Medulla oblongata (tissue), 1 donor: ENCODE measurements around the gene CDH20.

Experiments used
- DNase-seq: peaks from one replicate; pipeline ENCODE4 v3.0.0-alpha.2; 2015; ENCODE audit errors: extremely low spot score

The CDH20 gene

GRCh38 chr18:61575419-61575818, 242.2 kb downstream of the CDH20 start:
- no peak for DNase-seq

DNA sequence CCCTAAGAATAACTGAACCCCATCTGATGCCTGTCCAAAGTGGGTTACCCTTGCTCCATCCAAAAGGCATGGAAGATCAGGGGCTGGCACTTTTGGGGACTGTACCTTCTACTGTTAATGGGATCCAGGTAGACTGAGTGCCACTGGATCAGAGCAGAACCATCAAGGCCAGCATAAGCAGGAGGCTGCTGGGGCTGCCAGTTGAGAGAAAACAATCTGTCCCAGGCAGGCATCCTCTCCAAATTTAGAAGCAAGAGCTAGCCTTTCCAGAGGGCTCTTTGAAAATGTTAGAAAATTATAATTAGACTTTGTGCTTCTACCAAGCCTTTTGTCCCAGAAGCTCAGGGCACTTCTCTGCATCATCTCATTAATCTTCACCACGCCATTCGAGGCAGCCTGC, 245.6 kb downstream of the CDH20 start:
- no peak for DNase-seq

DNA sequence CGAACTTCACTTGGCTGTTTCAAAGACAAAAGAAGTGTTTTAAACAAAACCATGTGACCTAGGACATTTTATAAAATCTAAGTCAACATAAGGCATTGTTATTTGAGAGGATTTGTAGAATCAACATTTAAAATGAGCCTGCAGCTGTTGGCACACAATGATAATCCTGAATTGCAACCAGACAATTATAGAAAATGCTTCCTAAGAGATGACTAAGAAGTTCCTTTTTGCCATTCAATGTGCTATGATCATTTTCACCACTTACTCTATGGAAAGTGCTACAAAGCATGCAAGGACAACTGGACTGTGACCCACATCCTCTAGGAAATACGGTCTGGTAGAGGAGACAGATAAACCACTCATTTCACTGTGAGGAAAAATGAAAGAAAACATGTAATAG, 246.4 kb downstream of the CDH20 start:
- no peak for DNase-seq

DNA sequence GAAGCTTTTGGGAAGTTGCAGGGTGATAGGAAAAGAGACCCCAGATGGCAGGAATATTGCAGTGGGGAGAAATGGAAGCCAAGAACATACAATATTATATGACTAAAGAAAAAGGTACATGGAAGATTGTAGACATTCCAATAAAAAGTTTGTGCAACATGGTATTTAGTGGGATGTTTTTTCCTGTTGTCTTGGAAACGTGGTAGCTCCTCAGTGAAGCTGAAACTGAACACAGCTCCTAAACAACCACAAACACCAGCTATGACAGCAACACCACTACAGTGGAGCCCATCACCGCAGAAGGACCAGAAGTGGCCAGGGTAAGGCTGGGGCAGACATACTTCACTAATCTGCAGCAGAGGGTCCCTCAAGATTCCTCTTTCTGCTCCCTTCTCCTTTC, 246.8 kb downstream of the CDH20 start:
- DNase-seq, result no peak

DNA sequence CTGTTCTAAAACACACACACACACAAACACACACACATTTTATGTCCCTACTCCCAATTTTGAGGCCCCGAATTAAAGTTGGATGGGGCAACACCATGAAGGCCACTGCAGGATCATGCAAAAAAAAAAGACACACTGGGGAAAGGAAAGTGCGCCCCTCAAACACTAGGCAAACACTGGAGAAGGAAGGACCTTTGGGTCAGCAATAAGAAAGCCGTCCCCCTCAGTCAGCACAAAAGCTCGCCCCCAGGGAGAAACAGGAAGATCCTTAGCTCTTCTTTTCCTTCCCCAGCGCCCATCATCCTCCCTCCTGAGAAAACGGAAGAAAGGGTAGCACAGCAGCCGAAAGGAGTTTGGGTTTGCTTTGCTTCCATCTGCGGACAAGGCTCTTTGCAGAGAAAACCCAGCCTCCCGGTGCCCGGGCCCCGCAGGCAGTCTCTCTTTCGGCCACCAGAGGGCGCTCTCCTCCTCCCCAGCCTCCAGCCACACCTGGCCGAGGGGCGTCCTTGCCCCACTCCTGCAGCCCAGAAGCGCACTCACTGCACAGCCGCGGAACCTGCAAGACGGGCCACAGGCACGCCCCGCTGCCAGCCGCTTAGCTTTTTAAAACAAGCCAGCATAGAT, 248.5 kb downstream of the CDH20 start:
- DNase-seq, result peak; percentile 70

DNA sequence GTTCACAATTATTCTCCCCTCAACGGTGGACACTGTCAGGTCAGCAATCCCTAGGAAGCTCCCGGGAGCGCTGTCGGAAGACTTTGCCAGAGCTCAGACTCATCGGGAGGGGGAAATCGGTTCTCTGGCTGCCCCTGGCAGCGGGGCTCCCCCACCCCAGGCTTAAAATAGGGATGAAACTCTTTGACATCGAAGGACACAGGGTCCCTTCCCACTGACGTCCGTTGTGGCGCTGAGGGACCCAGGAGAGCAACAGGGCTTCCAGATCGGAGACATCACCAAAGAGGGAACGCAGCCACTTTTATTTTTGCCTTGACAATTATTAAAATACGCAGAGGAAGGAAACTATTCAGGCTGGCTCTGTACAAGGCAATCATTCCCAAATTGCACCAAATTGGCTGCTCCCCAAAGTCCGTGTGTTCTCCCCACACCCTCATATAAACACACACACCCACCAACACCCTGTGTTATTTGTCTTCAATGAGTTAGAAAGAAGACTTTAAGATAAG, 249.0 kb downstream of the CDH20 start:
- DNase-seq, result no peak

DNA sequence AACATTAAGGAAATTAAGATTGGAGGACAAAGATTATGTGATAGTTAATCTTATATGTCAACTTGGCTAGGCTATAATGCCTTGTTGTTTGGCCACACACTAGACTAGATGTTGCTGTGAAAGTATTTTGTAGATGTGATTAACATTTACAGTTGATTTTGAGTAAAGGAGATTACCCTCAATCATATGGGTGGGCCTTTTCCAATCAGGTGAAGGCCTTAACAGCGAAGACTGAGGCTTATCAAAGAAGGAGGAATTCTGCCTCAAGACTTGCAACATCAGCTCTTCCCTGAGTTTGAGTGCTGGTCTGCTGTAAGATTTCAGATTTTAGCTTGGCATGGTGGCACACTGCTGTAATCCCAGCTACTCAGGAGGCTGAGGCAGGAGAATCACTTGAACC, 250.3 kb downstream of the CDH20 start:
- no peak for DNase-seq

GRCh38 chr18:61587865-61588264, 254.6 kb downstream of the CDH20 start:
- no peak for DNase-seq

DNA sequence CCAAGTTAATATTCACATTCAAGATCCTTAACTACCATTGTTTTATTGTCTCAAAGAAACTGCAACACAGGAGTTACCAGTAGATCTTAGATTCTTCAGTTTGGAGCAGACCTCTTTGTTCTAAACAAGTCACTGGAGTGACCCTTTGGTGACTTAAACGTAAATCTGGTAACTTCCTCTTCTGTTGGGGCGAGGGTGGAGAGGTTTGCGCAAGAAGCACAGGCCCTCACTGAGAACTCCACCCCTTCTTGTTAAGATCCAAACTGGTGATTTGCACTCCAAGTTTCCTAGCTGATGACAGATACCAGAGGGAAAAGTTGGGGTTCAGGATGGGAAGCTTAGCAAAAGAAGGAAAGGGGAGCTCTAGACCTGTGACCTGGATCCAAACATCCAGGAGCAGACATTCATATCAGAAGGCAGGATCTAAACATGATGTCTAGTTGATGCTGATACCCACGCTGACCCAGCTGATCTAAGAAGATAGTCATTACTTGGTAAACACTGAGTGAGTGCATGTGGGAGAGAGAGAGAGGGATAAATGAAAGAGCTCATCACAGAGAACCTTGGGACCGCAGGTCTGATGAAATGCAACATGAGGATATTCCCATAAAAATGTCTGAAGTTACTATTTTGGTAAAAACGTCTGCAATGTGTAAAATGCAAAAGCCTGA, 256.0 kb downstream of the CDH20 start:
- DNase-seq, result no peak

GRCh38 chr18:61589724-61590065, 256.5 kb downstream of the CDH20 start:
- DNase-seq, result no peak

- no peak for DNase-seq
These were observed 258.0 kb downstream of the CDH20 start for GRCh38 chr18:61591253-61591652.

GRCh38 chr18:61595615-61596251, 262.5 kb downstream of the CDH20 start:
- no peak for DNase-seq

DNA sequence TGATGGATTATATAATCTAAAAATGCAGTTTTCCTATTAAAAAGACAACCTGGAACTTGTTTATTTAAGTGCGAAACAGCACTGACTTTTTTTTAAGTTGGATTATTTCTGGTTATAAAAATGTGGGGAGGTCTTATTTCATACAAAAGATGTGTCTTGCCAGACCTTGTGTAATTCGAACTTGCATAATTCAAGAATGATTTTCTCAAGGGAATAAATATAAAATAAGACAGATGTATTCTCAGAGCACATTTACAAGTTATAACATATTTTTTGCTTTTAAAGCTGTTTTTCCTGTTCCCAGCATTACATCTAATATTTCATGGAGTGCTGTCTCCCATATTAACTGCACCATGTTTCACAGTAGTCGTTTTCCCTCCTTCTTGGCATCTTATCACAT, 263.1 kb downstream of the CDH20 start:
- DNase-seq, result no peak

- DNase-seq, result no peak
These were observed 264.1 kb downstream of the CDH20 start for GRCh38 chr18:61597316-61597715.

GRCh38 chr18:61600422-61600821, 267.2 kb downstream of the CDH20 start:
- no peak for DNase-seq

GRCh38 chr18:61602836-61603235, 269.6 kb downstream of the CDH20 start:
- no peak for DNase-seq
